Measurements from ENCODE around the gene SYNDIG1L.
"Not testable (repeated sequence)": the region's sequence is repeated elsewhere in the genome, so short reads cannot be mapped to it uniquely, and the experiment has no call there.

Gene SYNDIG1L

GRCh38 chr14:74382231-74382630 lies 43.8 kb downstream of the SYNDIG1L start:
- H3K4me3 ChIP-seq (replicated peaks; ENCODE audit: low read depth, low read length), result no peak overlapping the region
- no peak for DNase-seq (ENCODE audit: low read depth)
- TF ChIP-seq CTCF (IDR thresholded peaks at IDR 0.05; ENCODE audit: low read length, missing control alignments), result no peak

- H3K4me3 ChIP-seq (replicated peaks; ENCODE audit: low read depth, low read length); DNase-seq (ENCODE audit: low read depth): not testable (repeated sequence)
Measured at GRCh38 chr14:74381571-74381970, 44.4 kb downstream of the SYNDIG1L start.

- no peak for TF ChIP-seq CTCF (IDR thresholded peaks at IDR 0.05; ENCODE audit: low read length, missing control alignments)
- H3K4me3 ChIP-seq (replicated peaks; ENCODE audit: low read depth, low read length), result no peak overlapping the region
- DNase-seq (ENCODE audit: low read depth), result no peak
Measured at GRCh38 chr14:74380845-74381244, 45.2 kb downstream of the SYNDIG1L start.

GRCh38 chr14:74380172-74380571 lies 45.8 kb downstream of the SYNDIG1L start:
- H3K4me3 ChIP-seq (replicated peaks; ENCODE audit: low read depth, low read length), result no peak overlapping the region
- no peak for DNase-seq (ENCODE audit: low read depth)
- no peak for TF ChIP-seq CTCF (IDR thresholded peaks at IDR 0.05; ENCODE audit: low read length, missing control alignments)

GRCh38 chr14:74377976-74378690 lies 47.9 kb downstream of the SYNDIG1L start:
- no peak overlapping the region for H3K4me3 ChIP-seq (replicated peaks; ENCODE audit: low read depth, low read length)
- no peak for TF ChIP-seq CTCF (IDR thresholded peaks at IDR 0.05; ENCODE audit: low read length, missing control alignments)
- no peak for DNase-seq (ENCODE audit: low read depth)

GRCh38 chr14:74368441-74368840 lies 57.6 kb downstream of the SYNDIG1L start:
- DNase-seq (ENCODE audit: low read depth), result no peak
- H3K4me3 ChIP-seq (replicated peaks; ENCODE audit: low read depth, low read length), result no peak overlapping the region
- TF ChIP-seq CTCF (IDR thresholded peaks at IDR 0.05; ENCODE audit: low read length, missing control alignments), result no peak

GRCh38 chr14:74368026-74368425 lies 58.0 kb downstream of the SYNDIG1L start:
- H3K4me3 ChIP-seq (replicated peaks; ENCODE audit: low read depth, low read length), result no peak overlapping the region
- DNase-seq (ENCODE audit: low read depth), result no peak
- TF ChIP-seq CTCF (IDR thresholded peaks at IDR 0.05; ENCODE audit: low read length, missing control alignments), result no peak
